ENCODE results near the gene KBTBD7. TPM values are rescaled to one million over a fixed set of nuclear protein-coding genes. Genes with fewer than 3 reads are reported as not detected.
A peak's percentile ranks its signal among the peaks of the same experiment; 100 is the strongest.

Gene KBTBD7
- total RNA-seq, 1 experiment from 2014 or later, result 12.9 TPM

DNA sequence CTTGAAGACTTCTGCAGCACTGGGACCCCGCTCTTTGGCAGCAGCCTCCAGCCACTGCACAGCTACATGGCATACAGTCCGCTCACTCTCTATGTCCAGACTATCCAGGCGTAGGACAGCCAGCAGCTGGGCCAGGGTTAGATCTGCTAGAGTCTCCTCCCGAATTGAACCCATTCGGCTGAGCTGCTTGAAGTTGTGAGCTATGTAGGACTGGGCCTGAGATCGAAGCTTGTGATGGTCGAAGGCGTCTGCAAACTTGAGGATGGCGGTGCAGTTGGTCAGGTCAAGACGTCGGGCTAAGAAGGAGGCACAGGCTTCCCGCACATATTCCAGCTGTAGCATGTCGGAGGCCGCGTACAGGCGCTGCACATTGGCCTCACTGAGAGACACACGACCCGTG lies 900 bp downstream of the KBTBD7 start:
- Histone ChIP-seq H3K23me2 (ENCODE audit: insufficient read length, low read depth, low read length, poor library complexity, severe bottlenecking) (no peaks in the 10 kb centered on the region), H3K9ac (ENCODE audit: extremely low read depth, insufficient read length, low read length) (no peak overlapping the region), H3K4ac (ENCODE audit: low read depth, low read length) (no peak overlapping the region), H4K20me1 (ENCODE audit: control insufficient read depth, insufficient read depth, insufficient read length) (no peaks in the 10 kb centered on the region), H2BK20ac (ENCODE audit: low read depth, low read length, poor library complexity, severe bottlenecking) (no peak overlapping the region), H3K23ac (ENCODE audit: insufficient read length, low read depth, low read length) (no peak overlapping the region), H3K56ac (ENCODE audit: insufficient read length, low read depth, low read length) (no peak overlapping the region), H2BK12ac (ENCODE audit: insufficient read length, low read depth, low read length) (no peak overlapping the region), H4K5ac (ENCODE audit: insufficient read length, low read depth, low read length) (no peak overlapping the region), H3K18ac (ENCODE audit: insufficient read length, low read depth, low read length) (no peak overlapping the region), H3K79me2 (ENCODE audit: insufficient read depth, low read length) (no peaks in the 10 kb centered on the region), H2BK15ac (ENCODE audit: low read depth, low read length) (no peak overlapping the region), H2AK5ac (ENCODE audit: insufficient read length, low read length) (no peak overlapping the region), H3K9me3 (ENCODE audit: control insufficient read depth, low read depth, low read length) (no peaks in the 10 kb centered on the region), H2BK120ac (ENCODE audit: low read depth, low read length, poor library complexity, severe bottlenecking) (no peak overlapping the region), H2BK5ac (ENCODE audit: insufficient read length, low read length) (no peak overlapping the region), H3K79me1 (ENCODE audit: insufficient read depth, low read depth, low read length, poor library complexity, severe bottlenecking) (no peaks in the 10 kb centered on the region), H3K4me1 (ENCODE audit: insufficient read depth, low read length) (no peaks in the 10 kb centered on the region; the same call in 1 of the 2 replicates), H3K27me3 (ENCODE audit: insufficient read depth, low read length) (no peaks in the 10 kb centered on the region), H3K27ac (ENCODE audit: insufficient read length, low read depth, low read length) (no peak overlapping the region), H2AFZ (ENCODE audit: low read length) (no peak overlapping the region), H3K4me2 (ENCODE audit: insufficient read depth, insufficient read length, low read length) (peak overlapping the region; percentile 65), H4K8ac (replicated peaks; ENCODE audit: insufficient read length, low read depth, low read length) (no peak overlapping the region), H3K14ac (ENCODE audit: insufficient read depth, low read length) (no peak overlapping the region), H4K91ac (ENCODE audit: insufficient read length, low read depth, low read length) (no peak overlapping the region), H3T11ph (ENCODE audit: low read length) (no peak overlapping the region)
- Mint-ChIP-seq H3K9me3 (peaks cover 7 to 8% of the 10 kb centered on the region in 2 experiments; a peak in 4 of 5 replicates), H3K27me3 (ENCODE audit: low read depth) (peaks cover 4% of the 10 kb centered on the region; the same call in 1 of the 2 replicates), H3K4me1 (peaks cover 15 to 19% of the 10 kb centered on the region in 2 experiments), H3K4me3 (peak overlapping the region; percentile 80 to 90), H3K27ac (no peak overlapping the region; a peak in 1 of 7 replicates), H3K36me3 (ENCODE audit: insufficient read depth in 1 of 3, low read depth in 3 of 3) (peaks cover 13 to 16% (median 13%) of the 10 kb centered on the region in 3 experiments)
- DNase-seq, result no peak
- no CpG with 5 or more reads among the region's 18 CpGs for WGBS (ENCODE audit: extremely low coverage, insufficient read length, low lambda C conversion rate)
- TF ChIP-seq, protein P1, sequence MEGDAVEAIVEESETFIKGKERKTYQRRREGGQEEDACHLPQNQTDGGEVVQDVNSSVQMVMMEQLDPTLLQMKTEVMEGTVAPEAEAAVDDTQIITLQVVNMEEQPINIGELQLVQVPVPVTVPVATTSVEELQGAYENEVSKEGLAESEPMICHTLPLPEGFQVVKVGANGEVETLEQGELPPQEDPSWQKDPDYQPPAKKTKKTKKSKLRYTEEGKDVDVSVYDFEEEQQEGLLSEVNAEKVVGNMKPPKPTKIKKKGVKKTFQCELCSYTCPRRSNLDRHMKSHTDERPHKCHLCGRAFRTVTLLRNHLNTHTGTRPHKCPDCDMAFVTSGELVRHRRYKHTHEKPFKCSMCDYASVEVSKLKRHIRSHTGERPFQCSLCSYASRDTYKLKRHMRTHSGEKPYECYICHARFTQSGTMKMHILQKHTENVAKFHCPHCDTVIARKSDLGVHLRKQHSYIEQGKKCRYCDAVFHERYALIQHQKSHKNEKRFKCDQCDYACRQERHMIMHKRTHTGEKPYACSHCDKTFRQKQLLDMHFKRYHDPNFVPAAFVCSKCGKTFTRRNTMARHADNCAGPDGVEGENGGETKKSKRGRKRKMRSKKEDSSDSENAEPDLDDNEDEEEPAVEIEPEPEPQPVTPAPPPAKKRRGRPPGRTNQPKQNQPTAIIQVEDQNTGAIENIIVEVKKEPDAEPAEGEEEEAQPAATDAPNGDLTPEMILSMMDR (conservative IDR thresholded peaks at IDR 0.05), result no peak

Measured in H9 (cell line).